Breast epithelium (tissue), 3 donors: ENCODE data around the gene PTPRK.

ENCODE experiments used
- CTCF ChIP-seq, 3 donors: fragments of 450-650 bp; IDR thresholded peaks; one replicate each; pipeline ENCODE4 v1.5.1; 2016 to 2017; ENCODE audit warnings: antibody characterized with exemption in 3 of 3, mild to moderate bottlenecking in 3 of 3, moderate library complexity in 3 of 3
- POLR2A ChIP-seq: fragments of 450-650 bp; IDR thresholded peaks from one replicate; pipeline ENCODE4 v1.6.1; 2016; ENCODE audit warnings: antibody characterized with exemption, mild to moderate bottlenecking, moderate library complexity
- POLR2AphosphoS5 ChIP-seq, 3 donors: sonication (generic); formaldehyde crosslinking; IDR thresholded peaks; one replicate each; pipeline ENCODE4 v1.6.1; 2017; ENCODE audit warnings: antibody characterized with exemption in 3 of 3

GRCh38 chr6:128495536-128496333 lies 24.7 kb downstream of the PTPRK start:
- no peak for TF ChIP-seq CTCF (IDR thresholded peaks at IDR 0.05)
- no peak for TF ChIP-seq POLR2A
- no peak for TF ChIP-seq POLR2AphosphoS5 (IDR thresholded peaks at IDR 0.05)
